Activated naive CD4-positive, alpha-beta T cell treated with anti-CD3 and anti-CD28 coated beads for 36 hours (primary cell): Measurements from ENCODE around the gene PTBP2. TPM values are rescaled to one million over a fixed set of nuclear protein-coding genes. Genes with fewer than 3 reads are reported as not detected.
"Not testable (repeated sequence)": the region's sequence is repeated elsewhere in the genome, so short reads cannot be mapped to it uniquely, and the experiment has no call there.

ENCODE experiments used
- CTCF ChIA-PET: fragments of 350-600 bp; sonication (Branson Sonifier 250); formaldehyde crosslinking; loops from one replicate; lab custom pipeline; 2021; ENCODE audit warnings: antibody characterized with exemption; lab: Charles Lee
- DNase-seq: peaks from one replicate; pipeline ENCODE4 v3.0.0-alpha.2; 2020
- H3K27ac Mint-ChIP-seq: one replicate; pipeline ENCODE4 v1.8.0; 2021; ENCODE audit warnings: mild to moderate bottlenecking, mixed read lengths
- H3K27me3 Mint-ChIP-seq: one replicate; pipeline ENCODE4 v1.8.0; 2021; ENCODE audit warnings: low read depth, mixed read lengths
- H3K36me3 Mint-ChIP-seq: one replicate; pipeline ENCODE4 v1.8.0; 2021; ENCODE audit warnings: low read depth, mixed read lengths
- H3K4me1 Mint-ChIP-seq: one replicate; pipeline ENCODE4 v1.8.0; 2021; ENCODE audit warnings: low read depth, mixed read lengths
- H3K4me3 Mint-ChIP-seq: one replicate; pipeline ENCODE4 v1.8.0; 2021; ENCODE audit warnings: mild to moderate bottlenecking, moderate library complexity, mixed read lengths
- H3K9me3 Mint-ChIP-seq: one replicate; pipeline ENCODE4 v1.8.0; 2021; ENCODE audit warnings: mixed read lengths
- intact Hi-C: fragments of 100-400 bp; cut with micrococcal nuclease; formaldehyde crosslinking; loops from one replicate; pipeline ENCODE4 v1.15.1; 2023
- total RNA-seq, 2 experiments: library from RNA; stranded (reverse); gene quantifications; one replicate each; pipeline ENCODE4 v1.2.3, GENCODE V29; 2021

Gene PTBP2
- total RNA-seq, 2 experiments from 2014 or later: 12.6 to 13.1 TPM

DNA sequence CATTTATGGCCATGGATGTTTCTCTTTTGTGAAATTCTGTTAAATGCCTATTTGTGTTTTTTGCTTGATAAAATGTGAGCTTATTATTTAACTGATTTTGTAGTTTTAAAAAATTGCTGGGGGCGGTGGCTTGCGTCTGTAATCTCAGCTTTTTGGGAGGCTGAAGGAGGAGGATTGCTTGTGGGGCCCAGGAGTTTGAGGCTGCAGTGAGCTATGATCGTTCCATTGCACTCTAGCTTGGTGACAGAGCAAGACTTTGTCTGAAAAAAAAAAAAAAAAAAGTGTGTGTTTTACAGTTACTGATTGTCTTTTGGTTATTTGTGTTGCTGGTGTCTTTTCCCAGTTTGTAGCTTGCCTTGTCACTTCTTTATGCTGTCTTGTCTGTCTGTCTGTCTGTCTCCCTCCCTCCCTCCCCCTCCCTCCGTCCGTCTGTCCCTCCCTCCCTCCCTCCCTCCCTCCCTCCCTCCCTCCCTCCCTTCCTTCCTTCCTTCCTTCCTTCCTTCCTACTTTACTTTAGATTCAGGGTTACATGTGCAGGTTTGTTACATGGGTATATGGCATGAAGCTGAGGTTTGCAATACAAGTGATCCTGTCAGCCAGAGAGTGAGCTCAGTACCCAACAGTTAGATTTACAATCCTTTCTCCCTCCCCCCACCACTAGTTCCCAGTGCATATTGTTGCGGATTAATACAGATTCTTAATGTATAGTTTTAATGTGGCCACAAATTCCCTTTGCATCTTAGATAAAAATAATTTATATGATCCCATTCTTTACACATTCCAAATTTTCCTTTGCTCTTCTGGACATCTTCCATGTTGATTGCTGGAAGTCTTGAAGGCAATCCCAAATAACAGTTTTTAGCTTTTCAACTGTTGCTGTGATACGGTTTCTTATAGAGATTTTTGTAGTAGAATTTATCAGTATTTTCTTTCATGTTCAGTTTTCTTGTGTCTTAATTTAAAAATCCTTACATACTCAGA, 25.1 kb downstream of the PTBP2 start:
- intact Hi-C loops: no loop called here
- H3K9me3 Mint-ChIP-seq: no peaks in the 10 kb centered on the region
- H3K27ac Mint-ChIP-seq: no peak overlapping the region

DNA sequence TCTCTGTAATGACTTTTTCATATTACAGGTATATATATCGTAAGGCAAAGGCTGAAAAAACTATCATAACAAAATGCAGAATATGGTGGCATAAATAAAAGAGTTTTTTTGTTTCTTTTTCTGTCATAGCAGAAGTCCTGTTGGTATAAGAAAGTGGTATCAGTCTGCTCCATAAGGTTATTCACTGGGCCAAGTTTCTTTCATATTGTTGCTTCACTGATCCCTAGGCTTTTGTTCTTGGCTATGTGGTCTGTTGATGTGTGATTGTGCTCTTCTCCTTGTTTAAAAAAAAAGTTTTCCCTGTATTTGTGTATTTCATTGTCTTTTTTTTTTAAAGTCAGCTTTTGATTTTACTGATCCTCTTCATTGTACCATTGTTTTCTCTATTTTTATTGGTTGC, 26.0 kb downstream of the PTBP2 start:
- CTCF ChIA-PET: no interaction called here
- DNase-seq: no peak
- Mint-ChIP-seq H3K9me3 (no peaks in the 10 kb centered on the region), H3K27ac (no peak overlapping the region), H3K4me3 (no peak overlapping the region), H3K27me3 (no peaks in the 10 kb centered on the region), H3K36me3 (peaks cover 30% of the 10 kb centered on the region), H3K4me1 (peaks cover 30% of the 10 kb centered on the region)
- intact Hi-C loops: no loop called here

More for the DNA sequence above, 25.1 kb downstream of the PTBP2 start:
- peaks cover 27% of the 10 kb centered on the region for H3K36me3 Mint-ChIP-seq
- no peak overlapping the region for H3K4me3 Mint-ChIP-seq
- DNase-seq: no peak
- peaks cover 34% of the 10 kb centered on the region for H3K4me1 Mint-ChIP-seq
- H3K27me3 Mint-ChIP-seq: no peaks in the 10 kb centered on the region
- CTCF ChIA-PET: interaction anchor here (0.7 kb wide), 1 partner anchor 374 kb away, joined by 3 read pairs; no protein-coding TSS in a partner anchor

DNA sequence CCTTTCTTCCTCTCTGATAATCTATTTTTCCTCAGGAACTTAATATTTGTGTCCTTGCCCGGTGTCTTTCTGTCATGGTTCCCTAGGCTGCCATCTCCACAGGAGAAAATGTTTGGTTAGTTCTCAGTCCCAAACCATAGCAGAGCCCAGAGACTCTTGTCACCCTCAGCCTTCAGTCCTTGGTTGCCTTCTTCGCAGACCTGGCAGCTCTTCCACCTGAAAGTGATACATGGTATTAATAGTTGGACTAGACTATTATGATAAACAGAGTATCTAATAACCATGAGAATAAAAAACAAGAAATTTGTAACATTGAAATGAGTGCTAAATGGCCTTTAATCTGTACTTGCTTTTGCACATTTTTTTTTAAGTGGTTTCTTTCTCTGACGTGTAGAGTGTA, 26.5 kb downstream of the PTBP2 start:
- H3K9me3 Mint-ChIP-seq: no peaks in the 10 kb centered on the region
- H3K4me1 Mint-ChIP-seq: peaks cover 28% of the 10 kb centered on the region
- intact Hi-C loops: no loop called here
- no peak overlapping the region for H3K27ac Mint-ChIP-seq
- H3K36me3 Mint-ChIP-seq: peaks cover 33% of the 10 kb centered on the region
- H3K4me3 Mint-ChIP-seq: no peak overlapping the region
- DNase-seq: no peak
- CTCF ChIA-PET: no interaction called here
- H3K27me3 Mint-ChIP-seq: no peaks in the 10 kb centered on the region

DNA sequence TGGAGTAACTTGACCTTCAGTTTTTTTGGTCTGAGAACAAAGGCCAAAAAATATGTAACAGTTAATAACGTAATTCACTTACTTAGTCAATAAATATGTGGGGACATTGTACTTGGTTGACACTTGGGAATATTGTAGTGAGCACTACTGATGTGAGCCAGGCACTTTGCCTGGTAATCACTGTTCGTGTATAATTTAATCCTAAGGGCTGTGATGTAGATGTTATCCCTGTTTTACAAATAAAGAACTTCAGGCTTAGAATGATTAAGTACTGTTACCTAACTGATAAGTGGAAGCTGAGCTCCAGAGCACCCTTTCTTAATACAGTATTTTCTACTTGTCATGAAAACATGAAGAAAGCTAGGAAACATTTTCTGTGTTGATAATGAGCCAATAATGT, 28.0 kb downstream of the PTBP2 start:
- no peaks in the 10 kb centered on the region for H3K9me3 Mint-ChIP-seq
- DNase-seq: no peak
- CTCF ChIA-PET: no interaction called here
- H3K36me3 Mint-ChIP-seq: peaks cover 44% of the 10 kb centered on the region
- H3K4me1 Mint-ChIP-seq: peaks cover 28% of the 10 kb centered on the region
- no peak overlapping the region for H3K27ac Mint-ChIP-seq
- intact Hi-C loops: no loop called here
- H3K27me3 Mint-ChIP-seq: no peaks in the 10 kb centered on the region
- no peak overlapping the region for H3K4me3 Mint-ChIP-seq

DNA sequence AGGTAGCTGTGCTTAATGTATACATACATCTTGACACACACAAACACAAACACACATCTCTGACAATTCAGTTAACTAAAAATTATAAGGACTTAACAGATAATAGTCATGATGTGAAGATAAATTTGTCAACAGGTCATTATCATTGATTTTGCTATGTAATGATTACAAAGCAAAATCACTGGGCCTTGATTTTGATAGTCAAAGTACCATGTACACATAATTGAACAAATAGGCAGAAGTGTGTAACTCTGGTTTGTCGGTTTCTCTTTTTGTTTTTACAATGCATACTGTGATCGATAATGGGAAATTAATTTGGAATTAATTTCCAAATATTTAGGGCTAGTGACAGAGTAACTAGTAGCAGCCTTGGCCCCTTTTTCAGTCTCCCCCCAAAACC, 30.8 kb downstream of the PTBP2 start:
- DNase-seq: no peak
- no peaks in the 10 kb centered on the region for H3K9me3 Mint-ChIP-seq
- H3K4me3 Mint-ChIP-seq: no peak overlapping the region
- H3K36me3 Mint-ChIP-seq: peaks cover 65% of the 10 kb centered on the region
- H3K27me3 Mint-ChIP-seq: no peaks in the 10 kb centered on the region
- CTCF ChIA-PET: no interaction called here
- no peak overlapping the region for H3K27ac Mint-ChIP-seq
- intact Hi-C loops: no loop called here
- H3K4me1 Mint-ChIP-seq: peaks cover 18% of the 10 kb centered on the region

DNA sequence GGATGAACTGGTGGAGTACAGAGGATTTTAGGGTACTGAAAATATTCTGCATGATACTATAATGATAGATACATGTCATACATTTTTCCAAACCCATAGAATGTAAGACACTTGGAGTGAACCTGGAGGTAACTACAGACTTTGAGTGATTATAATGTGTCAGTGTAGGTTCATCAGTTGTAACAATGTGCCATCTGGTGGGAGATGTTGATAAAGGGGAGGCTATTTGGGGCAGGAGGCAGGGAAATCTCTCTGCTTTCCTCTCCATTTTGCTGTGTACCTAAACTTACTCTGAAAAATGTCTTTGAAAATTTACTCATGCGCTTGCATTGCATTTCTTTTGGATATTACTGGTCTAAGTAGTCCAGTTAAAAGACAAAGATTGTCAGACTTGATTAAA, 35.2 kb downstream of the PTBP2 start:
- no peak overlapping the region for H3K4me3 Mint-ChIP-seq
- H3K27me3 Mint-ChIP-seq: no peaks in the 10 kb centered on the region
- peaks cover 11% of the 10 kb centered on the region for H3K9me3 Mint-ChIP-seq
- peaks cover 4% of the 10 kb centered on the region for H3K4me1 Mint-ChIP-seq
- H3K36me3 Mint-ChIP-seq: peaks cover 70% of the 10 kb centered on the region
- DNase-seq: no peak
- H3K27ac Mint-ChIP-seq: no peak overlapping the region
- CTCF ChIA-PET: no interaction called here
- intact Hi-C loops: no loop called here

DNA sequence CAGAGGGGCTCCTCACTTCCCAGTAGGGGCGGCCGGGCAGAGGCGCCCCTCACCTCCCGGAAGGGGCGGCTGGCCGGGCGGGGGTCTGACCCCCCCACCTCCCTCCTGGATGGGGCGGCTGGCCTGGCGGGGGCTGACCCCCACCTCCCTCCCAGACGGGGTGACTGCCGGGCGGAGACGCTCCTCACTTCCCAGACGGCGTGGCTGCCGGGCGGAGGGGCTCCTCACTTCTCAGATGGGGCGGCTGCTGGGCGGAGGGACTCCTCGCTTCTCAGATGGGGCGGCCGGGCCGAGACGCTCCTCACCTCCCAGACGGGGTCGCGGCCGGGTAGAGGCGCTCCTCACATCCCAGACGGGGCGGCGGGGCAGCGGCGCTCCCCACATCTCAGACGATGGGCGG, 41.0 kb downstream of the PTBP2 start:
- CTCF ChIA-PET, H3K4me3 Mint-ChIP-seq, intact Hi-C loops, H3K4me1 Mint-ChIP-seq, DNase-seq, H3K27ac Mint-ChIP-seq, H3K27me3 Mint-ChIP-seq: not testable (repeated sequence)
- Mint-ChIP-seq H3K36me3 (peaks cover 30% of the 10 kb centered on the region), H3K9me3 (peaks cover 11% of the 10 kb centered on the region)

DNA sequence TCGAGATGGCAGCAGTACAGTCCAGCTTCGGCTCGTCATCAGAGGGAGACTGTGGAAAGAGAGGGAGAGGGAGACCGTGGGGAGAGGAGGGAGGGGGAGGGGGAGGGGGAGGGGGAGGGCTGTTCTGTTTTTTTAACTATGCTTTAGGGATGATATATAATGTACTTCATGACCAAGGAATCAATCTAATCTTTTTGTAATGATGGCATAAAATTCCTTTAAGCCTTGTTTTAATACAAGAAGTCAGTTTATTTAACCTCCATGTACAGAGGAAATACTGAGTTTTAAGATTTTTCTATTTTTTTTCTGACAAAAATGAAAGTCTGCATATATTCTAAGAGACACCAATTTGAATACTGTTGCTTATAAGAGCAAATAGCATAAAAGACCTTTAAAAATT, 41.9 kb downstream of the PTBP2 start:
- Mint-ChIP-seq H3K27ac (no peak overlapping the region), H3K9me3 (peaks cover 11% of the 10 kb centered on the region)

DNA sequence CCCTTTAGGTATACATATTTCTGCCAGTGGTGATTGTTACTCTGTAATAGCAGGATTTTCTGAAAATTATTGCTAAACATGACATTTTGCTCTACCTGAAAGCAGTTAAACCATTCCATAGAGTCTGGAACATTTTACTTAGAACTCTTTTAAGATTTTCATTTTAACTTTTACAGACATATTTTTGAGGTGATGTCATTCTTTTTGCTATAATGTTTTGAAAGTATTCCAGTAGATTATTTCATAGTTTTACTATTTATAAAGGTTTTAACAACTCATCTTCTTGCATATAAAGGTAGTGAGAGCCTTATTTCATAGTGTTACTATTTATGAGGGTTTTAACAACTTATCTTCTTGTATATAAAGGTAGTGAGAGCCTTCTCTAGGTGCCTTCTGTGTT, 42.9 kb downstream of the PTBP2 start:
- H3K9me3 Mint-ChIP-seq: peaks cover 11% of the 10 kb centered on the region
- H3K4me1 Mint-ChIP-seq: peaks cover 6% of the 10 kb centered on the region
- intact Hi-C loops: no loop called here
- no peak overlapping the region for H3K27ac Mint-ChIP-seq
- DNase-seq: no peak
- peaks cover 28% of the 10 kb centered on the region for H3K36me3 Mint-ChIP-seq
- H3K27me3 Mint-ChIP-seq: no peaks in the 10 kb centered on the region
- H3K4me3 Mint-ChIP-seq: no peak overlapping the region
- CTCF ChIA-PET: no interaction called here

More for the DNA sequence above, 41.9 kb downstream of the PTBP2 start:
- no peak overlapping the region for H3K4me3 Mint-ChIP-seq
- peaks cover 6% of the 10 kb centered on the region for H3K4me1 Mint-ChIP-seq
- no peaks in the 10 kb centered on the region for H3K27me3 Mint-ChIP-seq
- intact Hi-C loops: no loop called here
- DNase-seq: no peak
- H3K36me3 Mint-ChIP-seq: peaks cover 27% of the 10 kb centered on the region
- CTCF ChIA-PET: interaction anchor here (0.7 kb wide), 1 partner anchor 77 kb away, joined by 4 read pairs; no protein-coding TSS in a partner anchor

DNA sequence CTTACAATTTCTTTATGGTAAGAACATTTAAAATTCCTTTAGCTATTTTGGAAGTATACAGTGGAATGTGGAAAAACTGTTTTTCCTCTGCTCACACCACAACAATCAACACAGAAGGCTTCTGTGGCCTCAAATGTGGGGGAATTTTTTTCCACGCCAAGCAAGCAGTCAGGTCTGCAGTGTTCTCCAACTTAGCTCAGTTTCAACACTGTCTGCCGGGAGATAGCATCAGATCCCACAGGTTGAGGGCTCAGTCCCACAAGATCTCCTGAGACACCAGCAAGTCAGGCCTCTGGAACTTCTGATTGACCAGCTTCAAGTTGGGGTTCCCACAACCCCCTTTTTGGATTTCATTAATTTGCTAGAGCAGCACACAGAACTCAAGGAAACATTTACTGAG, 50.3 kb downstream of the PTBP2 start:
- H3K27me3 Mint-ChIP-seq: no peaks in the 10 kb centered on the region
- intact Hi-C loops: no loop called here
- H3K4me1 Mint-ChIP-seq: no peaks in the 10 kb centered on the region
- no peaks in the 10 kb centered on the region for H3K9me3 Mint-ChIP-seq
- CTCF ChIA-PET: interaction anchor here (0.6 kb wide), 1 partner anchor 48 kb away, joined by 3 read pairs; no protein-coding TSS in a partner anchor
- H3K4me3 Mint-ChIP-seq: no peak overlapping the region
- H3K27ac Mint-ChIP-seq: no peak overlapping the region
- H3K36me3 Mint-ChIP-seq: peaks cover 30% of the 10 kb centered on the region
- DNase-seq: no peak

DNA sequence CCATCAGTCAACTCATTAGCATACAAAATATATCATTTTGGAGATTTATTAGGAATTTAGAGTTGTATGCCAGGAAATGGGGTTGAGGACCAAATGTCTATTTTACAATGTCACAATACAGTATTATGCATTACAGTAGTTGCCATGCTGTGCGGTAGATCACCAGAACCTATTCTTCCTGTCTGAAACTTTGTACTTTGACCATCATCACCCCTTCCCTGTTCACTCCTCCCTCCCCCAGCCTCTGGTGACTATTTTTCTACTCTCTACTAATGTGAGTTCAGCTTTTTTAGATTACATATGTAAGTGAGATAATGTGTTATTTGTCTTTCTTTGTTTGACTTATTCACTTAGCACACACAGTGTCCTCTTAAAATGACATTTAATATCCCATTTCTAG, 50.8 kb downstream of the PTBP2 start:
- peaks cover 32% of the 10 kb centered on the region for H3K36me3 Mint-ChIP-seq
- no peak for DNase-seq
- H3K9me3 Mint-ChIP-seq: no peaks in the 10 kb centered on the region
- no peaks in the 10 kb centered on the region for H3K27me3 Mint-ChIP-seq
- no peak overlapping the region for H3K27ac Mint-ChIP-seq
- no peak overlapping the region for H3K4me3 Mint-ChIP-seq
- CTCF ChIA-PET: no interaction called here
- no peaks in the 10 kb centered on the region for H3K4me1 Mint-ChIP-seq
- intact Hi-C loops: no loop called here

DNA sequence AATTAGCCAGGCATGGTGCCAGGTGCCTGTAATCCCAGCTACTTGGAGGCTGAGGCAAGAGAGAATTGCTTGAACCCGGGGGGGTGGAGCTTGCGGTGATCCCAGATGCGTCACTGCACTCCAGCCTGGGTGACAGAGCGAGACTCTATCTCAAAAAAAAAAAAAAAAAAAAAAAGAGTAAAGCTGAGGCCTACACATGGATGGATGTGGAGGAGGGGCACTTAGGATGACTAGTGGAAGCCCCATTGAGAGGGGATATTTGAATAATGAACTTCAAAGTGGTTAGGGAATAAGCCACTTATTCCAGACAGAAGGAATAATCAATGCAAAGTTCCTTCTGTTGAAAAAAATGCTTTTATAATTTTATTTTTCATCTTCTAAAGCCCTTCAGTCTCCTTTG, 51.4 kb downstream of the PTBP2 start:
- Mint-ChIP-seq H3K27ac (no peak overlapping the region), H3K4me3 (no peak overlapping the region), H3K4me1 (no peaks in the 10 kb centered on the region), H3K9me3 (no peaks in the 10 kb centered on the region), H3K27me3 (no peaks in the 10 kb centered on the region), H3K36me3 (peaks cover 30% of the 10 kb centered on the region)
- intact Hi-C loops: no loop called here
- CTCF ChIA-PET: no interaction called here
- DNase-seq: no peak

DNA sequence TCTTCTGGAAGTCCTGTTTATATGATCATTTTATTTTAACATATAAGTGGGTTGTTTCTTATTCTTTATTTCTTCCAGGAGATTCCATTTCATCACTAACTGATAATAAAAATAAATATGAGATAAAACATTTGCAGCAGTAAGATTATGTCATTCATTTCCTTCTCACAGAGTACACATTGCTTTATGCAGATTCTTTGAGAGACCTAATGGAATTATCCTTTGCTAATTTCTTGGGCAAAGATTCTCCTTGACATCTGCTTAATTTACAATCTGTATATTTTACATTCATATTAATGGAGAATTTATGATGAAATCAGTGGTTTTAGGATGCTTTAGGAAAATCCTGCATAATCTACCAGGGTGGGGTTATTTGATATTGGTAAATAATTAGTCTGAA, 60.6 kb downstream of the PTBP2 start:
- H3K4me1 Mint-ChIP-seq: no peaks in the 10 kb centered on the region
- CTCF ChIA-PET: interaction anchor here (0.6 to 0.7 kb wide), 2 partner anchors 39 to 659 kb away, joined by 3 read pairs; no protein-coding TSS in a partner anchor

More for the DNA sequence above, 60.6 kb downstream of the PTBP2 start:
- no peak overlapping the region for H3K27ac Mint-ChIP-seq
- intact Hi-C loops: no loop called here
- no peak for DNase-seq
- H3K9me3 Mint-ChIP-seq: no peaks in the 10 kb centered on the region
- no peak overlapping the region for H3K4me3 Mint-ChIP-seq
- H3K36me3 Mint-ChIP-seq: peaks cover 32% of the 10 kb centered on the region
- no peaks in the 10 kb centered on the region for H3K27me3 Mint-ChIP-seq
